ENCODE measurements around the gene SYNE2.

Gene SYNE2

GRCh38 chr14:64212666-64213065, 359.9 kb downstream of the SYNE2 start:
- in situ Hi-C loops (cut with MboI; ENCODE audit: low sequenced_read_pairs), result no loop called here

DNA sequence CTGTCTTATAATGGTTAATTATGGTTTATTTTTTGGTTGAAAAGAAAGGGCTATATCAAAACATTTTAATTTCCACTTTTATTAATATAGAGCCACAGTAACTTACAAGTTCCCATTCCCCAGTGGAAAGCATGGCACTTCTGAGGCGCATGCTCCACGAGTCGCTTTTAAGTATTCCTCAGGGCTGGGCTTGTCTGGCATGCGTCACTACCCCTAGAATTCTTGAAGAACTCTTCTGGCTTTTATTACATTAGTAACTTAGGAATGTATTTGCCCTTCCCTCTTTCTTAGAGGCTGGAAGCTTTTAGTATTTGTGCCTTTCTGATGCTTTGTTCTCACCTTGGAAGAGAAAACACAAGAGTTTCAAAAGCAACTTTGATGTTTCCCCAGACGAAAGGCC, 360.3 kb downstream of the SYNE2 start:
- in situ Hi-C loops (cut with MboI; ENCODE audit: low sequenced_read_pairs), result no loop called here

DNA sequence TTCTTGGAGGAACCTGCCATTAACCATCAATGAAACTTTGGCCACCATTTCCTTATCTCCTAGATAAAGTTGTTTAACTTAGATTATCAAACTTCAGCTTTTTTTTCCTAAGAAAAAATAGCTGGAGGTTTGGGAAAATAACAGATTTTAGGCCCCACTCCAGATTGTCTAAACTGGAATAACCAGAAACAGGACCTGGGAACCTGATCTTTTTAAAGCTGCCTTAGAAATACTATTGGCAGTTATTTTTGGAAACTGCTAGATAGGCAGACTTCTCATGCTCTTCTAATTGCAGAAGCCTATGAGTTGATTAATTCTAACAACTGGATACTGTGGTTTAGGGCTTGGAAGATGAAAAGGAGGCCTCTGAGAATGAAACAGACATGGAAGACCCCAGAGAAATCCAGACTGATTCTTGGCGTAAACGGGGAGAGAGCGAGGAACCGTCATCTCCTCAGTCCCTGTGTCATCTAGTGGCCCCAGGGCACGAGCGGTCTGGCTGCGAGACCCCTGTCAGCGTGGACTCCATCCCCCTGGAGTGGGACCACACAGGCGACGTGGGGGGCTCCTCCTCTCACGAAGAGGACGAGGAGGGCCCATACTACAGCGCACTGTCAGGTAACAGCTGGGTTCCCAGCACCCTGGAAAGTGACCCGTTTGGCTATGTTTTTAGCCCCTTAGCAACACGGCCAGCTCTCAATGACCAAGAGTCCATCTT, 361.2 kb downstream of the SYNE2 start:
- in situ Hi-C loops (cut with MboI; ENCODE audit: low sequenced_read_pairs), result no loop called here

DNA sequence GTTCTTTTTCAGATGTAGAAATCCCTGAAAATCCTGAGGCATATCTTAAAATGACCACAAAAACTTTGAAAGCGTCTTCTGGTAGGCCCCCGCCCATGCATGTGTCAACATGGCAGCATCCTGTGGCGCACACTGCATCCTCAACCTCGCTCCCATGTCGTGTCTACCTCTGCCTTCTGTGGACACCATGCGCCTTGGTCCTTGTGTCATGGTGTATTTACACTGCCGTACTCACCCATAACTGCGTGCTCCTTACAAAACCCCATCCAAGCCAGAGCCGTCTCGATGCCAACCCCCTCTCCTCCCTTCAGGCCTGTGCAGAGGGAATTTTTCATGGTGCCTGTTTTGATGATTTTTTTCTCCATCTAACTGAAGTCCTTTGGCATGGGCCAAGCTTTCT, 362.5 kb downstream of the SYNE2 start:
- in situ Hi-C loops (cut with MboI; ENCODE audit: low sequenced_read_pairs), result no loop called here

GRCh38 chr14:64215978-64216377, 363.2 kb downstream of the SYNE2 start:
- in situ Hi-C loops (cut with MboI; ENCODE audit: low sequenced_read_pairs), result no loop called here

DNA sequence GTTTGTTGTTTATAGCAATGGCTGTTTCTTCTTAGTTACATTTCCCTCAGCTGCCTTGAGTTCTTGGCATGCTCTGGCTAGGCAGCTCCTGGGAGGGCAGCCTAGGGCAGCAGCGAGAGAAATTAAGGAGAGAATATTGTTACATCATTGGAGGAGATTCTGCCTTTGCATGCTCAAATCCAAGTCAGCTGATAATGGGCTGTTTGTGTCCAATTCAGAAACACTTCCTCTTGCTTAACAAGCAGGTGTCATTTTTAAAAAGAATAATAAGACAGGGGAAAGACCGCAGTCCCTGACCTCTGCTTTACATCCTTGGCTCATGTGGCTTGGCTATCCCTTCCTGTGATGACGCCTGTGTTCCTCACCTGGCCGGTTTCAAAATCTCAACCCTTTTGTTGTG, 364.5 kb downstream of the SYNE2 start:
- in situ Hi-C loops (cut with MboI; ENCODE audit: low sequenced_read_pairs), result no loop called here

DNA sequence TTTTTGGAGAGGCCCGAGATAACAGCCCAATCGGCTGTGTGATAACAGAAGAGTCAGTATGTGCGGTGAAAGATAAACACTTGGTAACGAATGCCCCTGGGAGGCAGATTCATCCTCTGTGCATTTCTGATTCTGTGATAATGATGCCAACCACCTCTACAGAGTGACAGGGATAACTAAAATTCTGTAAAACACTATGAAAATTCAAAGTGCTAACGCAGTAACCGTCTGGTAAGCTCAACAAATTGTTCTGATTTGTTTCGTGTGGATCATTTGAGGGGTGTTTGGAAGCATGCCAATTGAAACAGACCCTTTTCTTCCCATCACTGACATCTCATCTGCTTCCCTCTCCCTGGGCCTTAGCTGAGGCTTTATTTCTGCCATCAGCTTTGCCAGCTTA, 365.0 kb downstream of the SYNE2 start:
- in situ Hi-C loops (cut with MboI; ENCODE audit: low sequenced_read_pairs), result no loop called here

DNA sequence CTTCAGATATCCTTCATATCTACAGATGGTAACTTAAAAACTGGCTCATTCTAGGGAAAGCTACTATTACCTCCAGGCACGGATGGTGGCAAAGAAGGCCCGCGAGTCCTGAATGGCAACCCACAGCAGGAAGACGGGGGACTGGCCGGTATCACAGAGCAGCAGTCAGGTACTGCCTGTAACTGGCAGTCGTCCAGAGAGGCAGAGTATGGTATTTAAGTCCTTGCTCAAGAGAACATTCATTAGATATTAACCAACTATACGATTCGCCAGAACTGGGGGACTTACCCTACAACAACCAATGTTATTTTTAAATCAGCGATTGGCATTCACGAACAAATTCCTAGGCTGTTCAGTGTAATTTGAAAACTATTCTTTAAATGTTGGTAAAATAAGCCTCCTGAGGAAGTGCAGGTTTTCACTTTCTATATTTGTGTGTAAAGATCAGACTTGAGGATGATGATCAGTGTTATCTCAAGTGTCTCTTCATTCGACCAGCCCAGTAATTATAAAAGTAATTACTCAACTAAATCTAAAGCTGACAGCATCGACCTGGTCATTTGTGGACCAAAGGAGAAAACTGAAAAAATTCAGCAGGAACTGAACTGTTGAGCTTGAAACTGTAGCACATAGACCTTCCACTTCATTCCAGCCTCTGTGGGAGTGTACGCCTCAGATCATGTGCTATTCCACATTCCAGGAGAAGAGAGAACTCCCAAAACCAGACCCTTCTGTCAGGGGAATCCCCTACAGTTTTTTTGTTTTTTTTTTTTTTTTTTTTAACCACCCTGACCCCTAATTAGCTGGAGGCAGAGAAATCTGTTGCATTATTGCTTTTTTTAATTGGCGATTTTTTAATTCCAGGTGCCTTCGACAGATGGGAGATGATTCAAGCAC, 365.8 kb downstream of the SYNE2 start:
- in situ Hi-C loops (cut with MboI; ENCODE audit: low sequenced_read_pairs), result no loop called here

GRCh38 chr14:64220056-64220455, 367.3 kb downstream of the SYNE2 start:
- in situ Hi-C loops (cut with MboI; ENCODE audit: low sequenced_read_pairs), result no loop called here

DNA sequence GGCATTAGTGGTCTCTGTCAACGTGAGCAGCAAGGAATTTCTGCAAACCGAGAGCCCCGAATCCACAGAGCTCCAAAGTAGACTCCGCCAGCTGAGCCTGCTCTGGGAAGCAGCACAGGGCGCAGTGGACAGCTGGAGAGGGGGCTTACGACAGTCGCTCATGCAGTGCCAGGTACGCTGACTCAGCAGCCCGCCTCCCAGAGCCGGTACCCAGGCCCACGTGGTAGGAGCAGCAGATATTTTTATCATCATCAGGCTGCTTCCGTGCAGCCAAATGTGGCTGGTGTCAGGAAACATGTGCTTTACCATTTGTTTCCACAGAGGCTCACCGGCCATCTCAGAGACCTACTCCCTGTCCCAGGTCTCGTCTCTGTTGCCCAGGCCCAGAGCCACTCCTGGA, 367.7 kb downstream of the SYNE2 start:
- in situ Hi-C loops (cut with MboI; ENCODE audit: low sequenced_read_pairs), result no loop called here

DNA sequence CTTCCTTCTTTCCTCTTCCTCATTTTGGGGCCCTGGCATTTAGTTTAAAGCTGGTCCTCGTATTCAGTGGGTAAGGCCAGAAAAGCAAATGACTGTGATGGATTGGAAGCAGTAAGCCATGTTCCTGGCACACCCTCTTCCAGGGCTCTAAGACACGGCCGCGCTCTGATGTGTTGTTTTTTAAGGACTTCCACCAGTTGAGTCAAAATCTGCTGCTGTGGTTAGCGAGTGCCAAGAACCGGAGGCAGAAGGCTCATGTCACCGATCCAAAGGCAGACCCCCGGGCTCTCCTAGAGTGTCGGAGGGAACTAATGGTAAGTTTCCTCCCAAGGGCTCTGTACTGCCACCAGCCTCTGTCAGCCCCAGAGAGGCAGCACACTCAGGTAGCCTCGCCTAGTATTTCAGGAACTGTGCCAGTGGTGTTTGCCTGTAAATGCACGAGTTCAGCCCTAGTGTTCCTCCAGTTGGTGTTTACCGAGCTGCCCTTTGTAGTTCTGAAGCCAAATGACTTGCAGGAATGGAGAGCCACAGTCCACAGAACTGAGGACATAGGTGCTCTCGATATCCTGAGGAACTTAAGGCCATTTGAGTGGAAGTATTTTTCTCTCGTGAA, 368.7 kb downstream of the SYNE2 start:
- in situ Hi-C loops (cut with MboI; ENCODE audit: low sequenced_read_pairs), result no loop called here

- in situ Hi-C loops (cut with MboI; ENCODE audit: low sequenced_read_pairs), result no loop called here
These were observed 372.4 kb downstream of the SYNE2 start for GRCh38 chr14:64225151-64225757.

DNA sequence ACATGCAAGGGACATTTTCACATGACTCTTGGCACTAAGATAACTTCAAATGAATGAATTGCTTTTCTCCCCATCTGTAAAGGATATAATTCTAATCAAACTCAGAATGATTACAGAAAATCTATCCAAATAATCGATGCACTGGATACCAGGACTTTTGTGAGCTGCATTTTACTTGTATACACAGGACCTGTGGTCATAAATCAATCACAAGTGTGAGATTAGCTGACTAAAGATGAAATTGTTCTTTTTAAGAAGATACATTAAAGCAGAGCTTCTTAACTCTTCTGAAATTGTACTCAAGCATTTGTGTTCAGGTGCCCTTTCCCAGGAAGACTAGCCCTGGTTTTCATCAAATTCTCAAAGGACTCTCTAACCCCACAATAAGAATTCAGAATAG, 375.1 kb downstream of the SYNE2 start:
- in situ Hi-C loops (cut with MboI; ENCODE audit: low sequenced_read_pairs), result no loop called here

- in situ Hi-C loops (cut with MboI; ENCODE audit: low sequenced_read_pairs), result no loop called here
These were observed 376.7 kb downstream of the SYNE2 start for GRCh38 chr14:64229489-64229888.

DNA sequence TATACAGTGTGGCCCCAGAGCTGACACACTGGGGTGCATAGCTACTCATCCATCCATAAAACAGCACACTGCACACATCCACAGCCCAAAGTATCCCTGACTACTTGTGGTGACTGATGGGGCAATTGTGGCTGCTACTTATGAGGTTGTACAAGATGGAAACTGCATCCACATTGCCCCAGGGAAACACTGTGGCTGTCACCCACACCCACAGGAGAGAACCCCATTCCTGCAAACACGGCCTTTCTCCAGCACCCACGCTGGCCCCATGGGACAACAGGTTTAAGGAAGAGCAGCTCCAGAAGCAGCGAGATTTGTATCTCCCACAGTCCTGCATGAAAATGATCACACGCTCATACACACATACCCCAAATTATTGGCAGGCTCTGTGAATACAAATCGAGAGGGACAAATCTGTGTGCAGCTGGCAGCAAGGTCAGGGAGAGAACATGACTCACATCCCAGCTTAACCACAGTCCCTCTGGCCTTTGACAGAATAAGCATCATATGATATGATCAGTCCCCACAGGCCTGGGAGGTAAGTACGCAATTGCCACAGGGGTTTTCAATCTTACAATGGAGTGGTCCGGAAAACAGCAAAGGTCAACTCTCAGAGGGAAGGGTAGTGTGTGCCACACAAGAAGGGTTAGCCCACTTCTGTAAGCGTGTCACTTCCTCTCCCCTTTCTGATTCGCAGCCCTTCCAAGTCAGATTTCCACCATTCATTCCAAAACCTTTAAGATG, 379.5 kb downstream of the SYNE2 start:
- in situ Hi-C loops (cut with MboI; ENCODE audit: low sequenced_read_pairs), result no loop called here

- in situ Hi-C loops (cut with MboI; ENCODE audit: low sequenced_read_pairs), result no loop called here
These were observed 380.1 kb downstream of the SYNE2 start for GRCh38 chr14:64232944-64233343.

GRCh38 chr14:64233531-64234190, 380.9 kb downstream of the SYNE2 start:
- in situ Hi-C loops (cut with MboI; ENCODE audit: low sequenced_read_pairs), result no loop called here

DNA sequence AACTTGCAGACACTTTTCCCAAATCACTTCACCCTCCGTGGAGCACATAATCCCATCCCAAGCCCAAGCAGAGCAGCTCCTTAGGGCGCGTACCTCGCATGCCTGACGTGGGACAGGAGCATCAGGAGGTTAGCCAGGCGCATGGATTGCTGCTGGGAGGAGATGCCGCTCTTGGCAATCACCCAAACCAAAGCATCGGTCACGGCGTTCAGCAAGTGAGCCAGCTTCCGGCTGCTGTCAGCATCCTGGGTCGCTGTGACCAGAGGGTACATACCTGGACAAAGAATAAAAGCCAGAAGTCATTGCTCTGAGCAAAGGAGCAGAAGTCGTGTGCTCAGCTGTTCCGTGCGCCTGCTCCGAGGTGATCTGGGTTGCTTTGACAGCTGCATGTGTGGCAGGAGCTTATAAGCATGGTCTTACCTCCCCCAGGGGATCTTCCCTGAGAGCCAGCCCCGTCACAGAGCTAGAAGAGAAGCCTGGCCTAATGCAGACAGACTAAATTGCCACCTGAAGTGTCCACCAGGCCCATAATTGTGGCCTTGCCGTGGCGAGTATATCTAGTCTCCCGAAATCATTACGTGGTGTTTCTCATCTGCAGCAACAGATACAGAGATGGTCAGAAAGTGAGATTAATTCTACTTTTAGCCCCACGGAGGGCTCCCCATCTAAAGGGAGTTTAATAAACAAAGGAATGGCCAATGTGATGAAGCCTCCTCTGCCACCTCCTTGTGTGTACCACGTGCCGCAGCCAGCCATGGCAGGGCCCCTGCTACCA, 382.3 kb downstream of the SYNE2 start:
- in situ Hi-C loops (cut with MboI; ENCODE audit: low sequenced_read_pairs), result no loop called here
